ENCODE results near the gene HSD3B1.
"Not testable (repeated sequence)": the region's sequence is repeated elsewhere in the genome, so short reads cannot be mapped to it uniquely, and the experiment has no call there.

DNA sequence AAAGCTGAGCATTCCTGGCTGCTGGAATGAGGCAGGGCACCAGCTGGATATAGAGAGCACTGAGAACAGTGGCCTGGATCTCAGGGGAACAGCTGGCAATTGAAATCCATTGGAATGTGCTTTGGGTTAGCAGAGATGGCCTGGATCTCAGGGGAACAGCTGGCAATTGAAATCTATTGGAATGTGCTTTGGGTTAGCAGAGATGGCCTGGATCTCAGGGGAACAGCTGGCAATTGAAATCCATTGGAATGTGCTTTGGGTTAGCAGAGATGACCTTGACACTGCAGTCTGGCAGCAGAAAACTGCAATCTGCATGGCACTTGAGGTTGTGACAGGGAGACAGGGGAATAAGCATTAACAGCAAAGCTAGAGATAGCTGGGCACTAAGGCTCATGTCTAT, 10.7 kb downstream of the HSD3B1 start:
- TF ChIP-seq, protein P1, sequence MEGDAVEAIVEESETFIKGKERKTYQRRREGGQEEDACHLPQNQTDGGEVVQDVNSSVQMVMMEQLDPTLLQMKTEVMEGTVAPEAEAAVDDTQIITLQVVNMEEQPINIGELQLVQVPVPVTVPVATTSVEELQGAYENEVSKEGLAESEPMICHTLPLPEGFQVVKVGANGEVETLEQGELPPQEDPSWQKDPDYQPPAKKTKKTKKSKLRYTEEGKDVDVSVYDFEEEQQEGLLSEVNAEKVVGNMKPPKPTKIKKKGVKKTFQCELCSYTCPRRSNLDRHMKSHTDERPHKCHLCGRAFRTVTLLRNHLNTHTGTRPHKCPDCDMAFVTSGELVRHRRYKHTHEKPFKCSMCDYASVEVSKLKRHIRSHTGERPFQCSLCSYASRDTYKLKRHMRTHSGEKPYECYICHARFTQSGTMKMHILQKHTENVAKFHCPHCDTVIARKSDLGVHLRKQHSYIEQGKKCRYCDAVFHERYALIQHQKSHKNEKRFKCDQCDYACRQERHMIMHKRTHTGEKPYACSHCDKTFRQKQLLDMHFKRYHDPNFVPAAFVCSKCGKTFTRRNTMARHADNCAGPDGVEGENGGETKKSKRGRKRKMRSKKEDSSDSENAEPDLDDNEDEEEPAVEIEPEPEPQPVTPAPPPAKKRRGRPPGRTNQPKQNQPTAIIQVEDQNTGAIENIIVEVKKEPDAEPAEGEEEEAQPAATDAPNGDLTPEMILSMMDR (IDR thresholded peaks at IDR 0.05 in 8 of 11, conservative IDR thresholded peaks at IDR 0.05 in 3 of 11) = not testable (repeated sequence)
- not testable (repeated sequence) for TF ChIP-seq POLR2AphosphoS5 (IDR thresholded peaks at IDR 0.05)

All from spleen (tissue), 7 donors.